Measurements from ENCODE around the gene LMLN.
"Not testable (repeated sequence)": the region's sequence is repeated elsewhere in the genome, so short reads cannot be mapped to it uniquely, and the experiment has no call there.

LMLN gene

GRCh38 chr3:198027045-198027798 is 67.2 kb downstream of the LMLN start:
- DNase-seq = no peak

DNA sequence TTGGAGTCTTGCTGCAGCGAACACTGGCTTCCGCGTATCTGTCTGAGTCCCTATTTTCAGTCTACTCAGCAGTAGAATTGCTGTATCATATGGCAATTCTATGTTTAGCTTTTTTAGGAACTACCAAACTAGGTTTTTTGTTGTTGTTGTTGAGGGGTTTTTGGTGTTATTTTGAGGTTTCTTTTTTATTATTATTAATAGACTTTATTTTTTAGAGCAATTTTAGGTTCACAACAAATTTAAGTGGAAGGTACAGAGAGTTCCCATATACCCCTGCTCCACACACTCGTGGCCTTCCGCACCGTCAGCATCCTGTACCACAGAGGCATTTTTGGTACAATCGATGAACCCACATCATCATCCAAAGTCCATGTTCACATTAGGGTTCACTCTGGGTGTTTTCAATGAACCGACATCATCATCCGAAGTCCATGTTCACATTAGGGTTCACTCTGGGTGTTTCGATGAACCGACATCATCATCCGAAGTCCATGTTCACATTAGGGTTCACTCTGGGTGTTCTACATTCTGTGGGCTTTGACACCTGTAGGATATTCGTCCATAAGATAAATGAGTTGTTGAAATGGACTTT is 67.9 kb downstream of the LMLN start:
- no peak for DNase-seq

GRCh38 chr3:198028718-198029117 is 68.7 kb downstream of the LMLN start:
- no peak for DNase-seq

GRCh38 chr3:198030125-198030524 is 70.1 kb downstream of the LMLN start:
- DNase-seq = no peak

DNA sequence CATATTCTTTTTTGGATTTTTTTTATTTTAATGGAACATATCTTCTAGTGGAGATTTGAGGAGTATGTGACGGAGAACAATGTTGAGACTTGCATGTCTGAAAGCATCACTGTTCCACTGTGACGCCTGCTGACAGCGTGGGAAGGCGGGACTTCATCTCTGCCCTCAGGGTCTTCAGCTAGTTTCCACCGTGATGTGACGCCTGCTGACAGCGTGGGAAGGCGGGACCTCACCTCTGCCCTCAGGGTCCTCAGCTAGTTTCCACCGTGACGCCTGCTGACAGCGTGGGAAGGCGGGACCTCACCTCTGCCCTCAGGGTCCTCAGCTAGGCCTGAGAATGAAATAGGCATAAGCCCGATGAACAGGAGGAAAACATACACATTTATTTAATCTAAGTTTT is 70.7 kb downstream of the LMLN start:
- no peak for DNase-seq

DNA sequence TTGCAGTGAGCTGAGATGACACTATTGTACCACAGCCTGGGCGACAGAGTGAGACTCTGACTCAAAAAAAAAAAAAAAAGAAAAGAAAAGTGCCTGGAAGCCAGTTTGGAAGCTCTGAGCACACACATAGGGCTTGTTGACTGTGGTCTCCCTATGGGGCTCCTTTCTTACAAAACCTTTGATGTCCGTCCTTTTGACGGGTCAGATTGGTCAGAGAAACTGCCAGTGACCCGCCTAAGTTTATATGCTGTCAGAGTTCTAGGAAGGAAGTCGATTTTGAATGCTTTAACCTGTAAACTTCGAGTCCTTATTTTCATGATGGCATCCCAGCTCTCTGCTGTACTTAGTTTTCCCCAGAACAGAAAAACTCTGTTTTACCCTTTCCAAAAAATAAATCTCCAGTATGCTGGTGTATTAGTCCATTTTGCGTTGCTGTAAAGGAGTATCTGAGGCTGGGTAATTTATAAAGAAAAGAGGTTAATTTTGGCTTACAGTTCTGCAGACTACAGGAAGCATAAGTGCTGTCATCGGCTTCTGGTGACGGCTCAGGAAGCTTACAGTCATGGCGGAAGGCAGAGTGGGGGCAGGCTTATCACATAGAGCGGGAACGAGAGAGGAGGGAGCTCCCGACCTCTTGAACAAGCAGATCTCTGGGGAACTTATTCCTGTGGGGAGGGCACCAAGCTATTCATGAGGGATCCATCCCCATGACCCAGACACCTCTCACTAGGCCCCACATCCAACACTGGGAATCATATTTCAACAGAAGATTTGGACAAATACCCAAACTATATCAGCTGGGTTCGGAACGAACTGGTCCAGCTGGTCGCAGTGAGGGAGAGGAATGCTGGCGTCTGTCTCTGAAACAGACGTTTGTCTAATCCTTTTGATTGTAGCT is 72.3 kb downstream of the LMLN start:
- no peak for DNase-seq

DNA sequence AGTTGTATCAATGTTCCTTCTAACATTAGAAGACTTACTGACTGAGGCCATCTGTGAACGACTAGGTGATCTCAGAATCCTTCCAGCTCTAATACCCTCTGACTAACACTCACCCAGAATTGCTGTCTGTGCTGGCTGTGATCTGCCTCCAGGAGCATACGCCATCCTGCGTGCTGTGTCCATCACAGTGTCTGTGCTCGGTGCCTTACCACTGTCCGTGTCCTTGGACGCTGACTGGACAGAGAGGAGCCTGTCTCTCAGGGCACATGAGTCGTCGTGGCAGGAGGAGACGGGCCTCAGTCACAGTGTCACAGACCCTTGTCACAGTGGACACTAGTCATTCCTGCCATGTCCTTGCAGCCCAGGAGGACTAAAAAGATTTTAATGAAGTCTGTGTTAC is 83.1 kb downstream of the LMLN start:
- DNase-seq = no peak

DNA sequence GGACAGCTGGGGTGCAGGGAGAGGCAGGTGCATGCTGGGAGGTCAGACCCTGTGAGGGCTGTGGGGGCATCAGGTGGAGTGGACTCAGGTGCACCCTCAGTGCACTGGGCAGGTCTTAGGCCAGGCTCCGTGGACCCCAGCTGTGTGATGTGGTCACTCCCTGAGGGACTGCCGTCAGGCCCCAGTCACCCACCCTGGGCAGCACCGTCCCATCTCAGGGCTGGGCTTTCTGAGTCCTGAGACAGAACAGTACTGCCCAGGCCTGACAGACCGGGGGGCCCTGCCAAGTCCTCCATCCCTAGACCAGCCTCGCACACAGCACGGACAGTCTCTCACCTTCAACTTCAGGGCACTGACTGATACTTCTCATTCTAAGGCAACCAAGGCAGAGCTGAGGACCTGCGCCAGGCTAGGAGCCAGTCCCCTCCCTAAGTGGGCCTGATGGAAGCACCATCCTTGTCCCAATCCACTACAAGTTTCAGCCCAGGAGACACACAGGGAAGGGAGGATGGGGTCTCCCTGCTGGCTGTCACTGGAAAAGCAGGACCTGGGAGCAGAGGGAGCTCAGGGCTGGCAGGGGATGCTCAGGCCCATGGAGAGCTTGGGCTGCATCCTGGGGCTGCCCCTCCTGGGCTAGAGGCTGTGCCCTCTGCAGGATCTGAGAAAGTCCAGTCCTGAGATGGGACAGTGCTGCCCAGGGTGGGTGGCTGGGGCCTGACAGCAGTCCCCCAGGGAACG is 86.3 kb downstream of the LMLN start:
- DNase-seq = no peak

- DNase-seq = no peak
These were observed 88.4 kb downstream of the LMLN start for GRCh38 chr3:198048445-198048844.

- no peak for DNase-seq
These were observed 91.8 kb downstream of the LMLN start for GRCh38 chr3:198051836-198052235.

DNA sequence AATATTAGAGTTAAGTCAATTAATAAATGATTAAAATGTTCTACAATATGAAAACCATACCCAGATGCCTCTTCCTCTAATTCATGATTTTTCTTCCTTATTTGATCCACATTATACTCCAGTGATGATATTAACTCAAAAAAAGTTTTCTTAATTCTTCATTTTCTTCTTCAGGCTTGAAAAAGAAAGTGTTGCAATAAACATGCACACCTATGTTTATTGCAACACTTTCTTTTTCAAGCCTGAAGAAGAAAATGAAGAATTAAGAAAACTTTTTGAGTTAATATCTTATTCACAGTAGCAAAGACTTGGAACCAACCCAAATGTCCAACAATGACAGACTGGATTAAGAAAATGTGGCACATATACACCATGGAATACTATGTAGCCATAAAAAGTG is 93.4 kb downstream of the LMLN start:
- DNase-seq = not testable (repeated sequence)

DNA sequence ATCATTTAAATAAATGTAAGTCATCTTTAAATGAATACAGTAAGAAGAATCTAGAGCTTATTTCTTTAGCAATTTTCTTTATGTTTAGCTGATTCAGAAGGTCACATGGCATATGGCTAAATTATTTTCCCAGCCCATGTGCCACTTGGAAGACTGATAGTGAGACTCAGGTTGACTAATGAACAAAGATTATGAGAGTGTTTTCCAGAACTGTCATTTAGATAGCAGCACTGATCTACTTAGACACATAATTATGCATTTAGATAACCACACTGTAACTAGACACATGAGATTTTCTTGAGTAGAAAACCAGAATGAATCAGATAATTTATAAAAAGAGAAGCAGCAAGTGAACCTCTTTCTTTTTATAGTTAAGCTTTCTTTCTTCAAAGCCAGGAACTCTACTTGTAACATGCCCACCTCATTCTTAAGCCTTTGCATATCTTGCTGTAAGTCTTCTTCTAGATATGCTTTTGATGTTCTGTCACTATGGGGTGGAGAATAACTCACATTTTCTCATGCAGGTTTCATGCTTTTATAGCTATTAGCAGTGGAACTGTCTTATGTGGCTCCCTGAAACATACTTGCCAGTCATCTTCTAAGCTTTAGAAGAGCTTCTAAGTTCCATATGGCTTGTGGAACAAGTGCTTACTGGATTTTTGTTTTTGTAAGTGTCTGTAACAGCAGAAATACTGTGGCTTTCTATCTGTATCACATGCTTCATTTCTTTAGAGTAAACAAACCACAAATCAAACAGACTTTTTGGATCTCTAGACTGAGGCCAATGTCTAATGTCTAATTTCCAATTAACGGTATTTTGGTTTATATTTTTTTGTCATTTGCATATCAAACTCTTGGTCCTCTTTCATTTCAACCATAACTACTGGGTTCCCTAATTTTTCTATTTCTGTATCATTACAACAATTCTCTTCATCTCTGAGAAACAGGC is 101.4 kb downstream of the LMLN start:
- DNase-seq = no peak

DNA sequence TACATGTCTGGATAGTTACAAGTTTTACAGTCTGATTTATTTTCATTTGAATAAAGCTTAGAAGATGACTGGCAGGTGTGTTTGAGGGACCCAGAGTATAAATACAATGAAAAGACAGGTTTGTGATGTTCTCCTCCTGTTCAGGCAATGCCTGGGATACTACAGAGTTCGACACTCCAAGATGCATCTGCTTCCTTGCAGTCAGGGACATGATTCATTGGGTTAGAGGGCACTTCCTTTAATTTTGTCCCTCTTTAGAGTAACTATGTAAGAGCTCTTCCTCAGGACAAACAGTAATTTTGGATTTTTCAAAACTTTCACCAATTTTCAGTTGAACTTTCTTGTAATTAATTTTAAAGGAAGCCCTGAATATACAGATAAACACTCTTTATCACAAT is 102.0 kb downstream of the LMLN start:
- no peak for DNase-seq

GRCh38 chr3:198064420-198064819 is 104.4 kb downstream of the LMLN start:
- DNase-seq = no peak

DNA sequence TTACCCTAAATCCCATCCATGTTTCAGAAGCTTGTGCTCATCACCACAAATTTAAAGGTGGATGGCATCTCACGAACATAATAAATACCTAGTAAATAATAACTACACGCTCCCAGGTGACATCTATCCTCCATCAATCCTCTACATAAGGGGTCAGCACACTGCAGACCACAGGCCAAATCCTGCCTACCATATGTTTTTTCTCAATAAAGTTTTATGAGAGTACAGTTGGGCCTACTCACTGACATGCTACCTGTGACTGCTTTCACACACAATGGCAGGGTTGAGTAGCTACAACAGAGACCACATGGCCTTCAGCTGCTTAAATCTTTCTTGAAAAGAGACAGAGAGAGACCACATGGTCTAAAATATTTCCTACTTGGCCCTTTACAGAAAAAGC is 105.9 kb downstream of the LMLN start:
- DNase-seq = no peak

DNA sequence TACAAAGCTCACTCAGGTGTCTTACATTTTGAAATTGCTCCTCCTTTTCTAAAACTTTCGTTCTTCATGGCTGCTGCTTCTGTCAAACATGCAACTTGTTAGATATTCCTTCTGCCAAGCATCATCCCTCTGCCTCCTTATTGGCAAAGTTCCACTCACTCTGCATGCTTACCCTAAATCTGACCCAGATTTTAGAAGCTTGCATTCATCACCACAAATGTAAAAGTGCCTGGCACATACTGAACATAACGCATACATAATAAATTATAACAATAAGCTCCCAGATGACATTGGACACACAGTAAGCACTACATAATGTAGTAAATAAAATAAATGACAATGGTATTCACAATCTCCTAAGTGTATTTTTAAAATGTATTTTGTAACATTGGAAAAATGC is 107.4 kb downstream of the LMLN start:
- no peak for DNase-seq

GRCh38 chr3:198070871-198071270 is 110.9 kb downstream of the LMLN start:
- DNase-seq = no peak

- peak; percentile 12 for DNase-seq
These were observed 111.7 kb downstream of the LMLN start for GRCh38 chr3:198071602-198072287.

- DNase-seq = no peak
These were observed 116.8 kb downstream of the LMLN start for GRCh38 chr3:198076722-198077308.

GRCh38 chr3:198079771-198080520 is 119.9 kb downstream of the LMLN start:
- peak; percentile 24 for DNase-seq

Measured in CD4-positive, alpha-beta T cell treated with Interleukin-21 for 1 hour (primary cell).